PC-9 (cell line): ENCODE measurements around the gene TMEM52B.
"Not testable (repeated sequence)": the region's sequence is repeated elsewhere in the genome, so short reads cannot be mapped to it uniquely, and the experiment has no call there.

ENCODE experiments used
- EZH2 ChIP-seq: fragments of 200-600 bp; sonication (generic); IDR thresholded peaks from 2 replicates; pipeline ENCODE4 v1.8.0; 2017; ENCODE audit warnings: antibody characterized with exemption, low read depth
- TF ChIP-seq, protein P1 (sequence below): fragments of 200-600 bp; sonication (generic); conservative IDR thresholded peaks from 2 replicates; pipeline ENCODE4 v1.6.1; 2017; ENCODE audit warnings: mixed run types, antibody characterized with exemption, mild to moderate bottlenecking, moderate library complexity

DNA sequence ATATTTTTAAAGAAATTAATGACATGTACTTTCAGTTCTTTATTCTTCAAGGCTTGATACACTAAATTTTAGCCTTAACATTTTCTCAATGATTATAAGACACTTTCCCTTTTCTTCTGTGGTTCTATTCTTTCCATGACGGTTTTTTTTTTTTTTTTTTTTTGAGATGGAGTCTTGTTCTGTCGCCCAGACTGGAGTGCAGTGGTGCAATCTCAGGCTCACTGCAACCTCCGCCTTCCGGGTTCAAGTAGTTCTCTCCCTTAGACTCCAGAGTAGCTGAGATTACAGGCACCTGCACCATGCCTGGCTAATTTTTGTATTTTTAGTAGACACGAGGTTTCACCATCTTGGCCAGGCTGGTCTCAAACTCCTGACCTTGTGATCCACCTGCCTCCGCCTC lies 8.1 kb downstream of the TMEM52B start:
- TF ChIP-seq, protein P1, sequence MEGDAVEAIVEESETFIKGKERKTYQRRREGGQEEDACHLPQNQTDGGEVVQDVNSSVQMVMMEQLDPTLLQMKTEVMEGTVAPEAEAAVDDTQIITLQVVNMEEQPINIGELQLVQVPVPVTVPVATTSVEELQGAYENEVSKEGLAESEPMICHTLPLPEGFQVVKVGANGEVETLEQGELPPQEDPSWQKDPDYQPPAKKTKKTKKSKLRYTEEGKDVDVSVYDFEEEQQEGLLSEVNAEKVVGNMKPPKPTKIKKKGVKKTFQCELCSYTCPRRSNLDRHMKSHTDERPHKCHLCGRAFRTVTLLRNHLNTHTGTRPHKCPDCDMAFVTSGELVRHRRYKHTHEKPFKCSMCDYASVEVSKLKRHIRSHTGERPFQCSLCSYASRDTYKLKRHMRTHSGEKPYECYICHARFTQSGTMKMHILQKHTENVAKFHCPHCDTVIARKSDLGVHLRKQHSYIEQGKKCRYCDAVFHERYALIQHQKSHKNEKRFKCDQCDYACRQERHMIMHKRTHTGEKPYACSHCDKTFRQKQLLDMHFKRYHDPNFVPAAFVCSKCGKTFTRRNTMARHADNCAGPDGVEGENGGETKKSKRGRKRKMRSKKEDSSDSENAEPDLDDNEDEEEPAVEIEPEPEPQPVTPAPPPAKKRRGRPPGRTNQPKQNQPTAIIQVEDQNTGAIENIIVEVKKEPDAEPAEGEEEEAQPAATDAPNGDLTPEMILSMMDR, result not testable (repeated sequence)
- not testable (repeated sequence) for TF ChIP-seq EZH2
